Measurements from ENCODE around the gene OSGEP. TPM values are rescaled to one million over a fixed set of nuclear protein-coding genes. Genes with fewer than 3 reads are reported as not detected.

The OSGEP gene
- total RNA-seq, 4 donors from 2014 or later, result 58.3 to 112 (median 102) TPM

DNA sequence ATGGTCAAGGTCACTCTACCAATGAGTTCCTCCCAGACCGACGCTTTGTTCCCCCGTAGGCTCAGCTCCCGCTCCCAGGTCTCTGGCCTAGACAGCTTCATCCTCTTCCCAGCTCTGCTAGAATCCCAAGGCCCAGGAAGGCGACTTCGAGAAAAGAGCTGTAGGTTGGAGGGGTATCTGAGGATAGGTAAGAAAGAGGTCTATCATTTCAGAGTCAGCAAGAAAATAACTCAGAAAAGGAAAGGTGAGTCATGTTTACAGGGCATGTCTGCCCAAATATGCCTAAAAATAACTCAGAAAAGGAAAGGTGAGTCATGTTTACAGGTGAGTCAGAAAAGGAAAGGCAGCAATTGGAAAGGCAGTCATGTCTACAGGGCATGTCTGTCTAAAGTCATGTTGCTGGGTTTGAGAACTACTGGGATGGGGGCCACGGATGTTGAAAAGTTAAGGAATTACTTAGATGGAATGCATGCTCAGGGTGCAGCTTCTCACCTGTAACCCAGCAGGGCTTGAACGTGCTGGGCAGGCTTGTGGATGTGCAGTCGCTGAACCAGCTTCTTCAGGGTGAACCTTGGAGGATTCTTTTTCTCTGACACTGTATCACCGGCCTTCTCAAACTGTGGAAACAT is 53.5 kb downstream of the OSGEP start:
- TF ChIP-seq, protein P1, sequence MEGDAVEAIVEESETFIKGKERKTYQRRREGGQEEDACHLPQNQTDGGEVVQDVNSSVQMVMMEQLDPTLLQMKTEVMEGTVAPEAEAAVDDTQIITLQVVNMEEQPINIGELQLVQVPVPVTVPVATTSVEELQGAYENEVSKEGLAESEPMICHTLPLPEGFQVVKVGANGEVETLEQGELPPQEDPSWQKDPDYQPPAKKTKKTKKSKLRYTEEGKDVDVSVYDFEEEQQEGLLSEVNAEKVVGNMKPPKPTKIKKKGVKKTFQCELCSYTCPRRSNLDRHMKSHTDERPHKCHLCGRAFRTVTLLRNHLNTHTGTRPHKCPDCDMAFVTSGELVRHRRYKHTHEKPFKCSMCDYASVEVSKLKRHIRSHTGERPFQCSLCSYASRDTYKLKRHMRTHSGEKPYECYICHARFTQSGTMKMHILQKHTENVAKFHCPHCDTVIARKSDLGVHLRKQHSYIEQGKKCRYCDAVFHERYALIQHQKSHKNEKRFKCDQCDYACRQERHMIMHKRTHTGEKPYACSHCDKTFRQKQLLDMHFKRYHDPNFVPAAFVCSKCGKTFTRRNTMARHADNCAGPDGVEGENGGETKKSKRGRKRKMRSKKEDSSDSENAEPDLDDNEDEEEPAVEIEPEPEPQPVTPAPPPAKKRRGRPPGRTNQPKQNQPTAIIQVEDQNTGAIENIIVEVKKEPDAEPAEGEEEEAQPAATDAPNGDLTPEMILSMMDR (IDR thresholded peaks at IDR 0.05), result no peak
- TF ChIP-seq POLR2A (IDR thresholded peaks at IDR 0.05), result no peak
- Histone ChIP-seq H3K27me3 (no peaks in the 10 kb centered on the region), H3K4me3 (no peak overlapping the region), H3K9me3 (no peaks in the 10 kb centered on the region), H3K27ac (peak overlapping the region in 1 of 4 donors; percentile 13), H3K36me3 (peaks cover 0 to 98% (median 0%) of the 10 kb centered on the region in 3 donors), H3K4me1 (peaks cover 0 to 3% (median 0%) of the 10 kb centered on the region in 4 donors)
- DNase-seq, result no peak

GRCh38 chr14:20400589-20400964 is 54.0 kb downstream of the OSGEP start:
- peak overlapping the region in 1 of 4 donors; percentile 13 for H3K27ac ChIP-seq
- no peak for DNase-seq

DNA sequence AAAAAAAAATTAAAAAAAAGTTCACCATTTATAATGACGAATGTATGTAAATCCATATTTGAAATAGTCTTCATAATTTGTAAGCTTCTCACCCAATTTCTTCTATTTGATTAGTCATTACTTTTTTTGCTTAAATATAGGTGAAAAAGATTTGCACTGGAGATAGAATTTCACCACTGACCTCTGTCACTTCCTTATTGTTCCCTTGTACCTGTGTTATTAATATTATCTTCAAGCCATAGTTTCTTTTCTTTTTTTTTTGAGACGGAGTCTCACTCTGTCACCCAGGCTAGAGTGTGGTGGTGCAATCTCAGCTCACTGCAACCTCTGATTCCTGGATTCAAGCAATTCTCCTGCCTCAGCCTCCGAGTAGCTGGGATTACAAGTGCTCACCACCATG is 57.1 kb downstream of the OSGEP start:
- Histone ChIP-seq H3K27ac (no peak overlapping the region), H3K4me3 (no peak overlapping the region), H3K9me3 (no peaks in the 10 kb centered on the region), H3K4me1 (peaks cover 0 to 3% (median 0%) of the 10 kb centered on the region in 4 donors), H3K36me3 (peaks cover 0 to 97% (median 0%) of the 10 kb centered on the region in 3 donors), H3K27me3 (no peaks in the 10 kb centered on the region)
- no peak for DNase-seq
- TF ChIP-seq POLR2A (IDR thresholded peaks at IDR 0.05), result no peak
- TF ChIP-seq, protein P1 (IDR thresholded peaks at IDR 0.05), result no peak

More at GRCh38 chr14:20400589-20400964, 54.0 kb downstream of the OSGEP start:
- Histone ChIP-seq H3K36me3 (peaks cover 0 to 98% (median 0%) of the 10 kb centered on the region in 3 donors), H3K4me1 (peaks cover 0 to 3% (median 0%) of the 10 kb centered on the region in 4 donors), H3K9me3 (no peaks in the 10 kb centered on the region), H3K27me3 (no peaks in the 10 kb centered on the region), H3K4me3 (no peak overlapping the region)
- TF ChIP-seq, protein P1 (IDR thresholded peaks at IDR 0.05), result no peak
- TF ChIP-seq POLR2A (IDR thresholded peaks at IDR 0.05), result no peak

Small RNA genes within 50 kb of the gene (small RNA-seq; reads per million reads assigned to genes)
- gene RNA5SP382, result 0 to 0.41 reads per million in 2 donors

Other genes with a start within 250 kb of the OSGEP start
- gene OR11H6, start 231.1 kb downstream of the OSGEP start, total RNA-seq, result not detected
- gene OR11H7, start 225.8 kb downstream of the OSGEP start, total RNA-seq, result not detected
- gene OR11H4, start 215.5 kb downstream of the OSGEP start, total RNA-seq, result not detected
- gene TTC5, start 148.9 kb downstream of the OSGEP start, total RNA-seq, result 10 to 100 TPM in 3 of 4 donors, 1 to 10 TPM in 1; 9.1 to 13.2 (median 11.6) TPM
- 10 to 100 TPM; 21.5 to 52.0 (median 28.4) TPM for gene CCNB1IP1, start 121.5 kb downstream of the OSGEP start, total RNA-seq
- 10 to 100 TPM in 3 of 4 donors, 1 to 10 TPM in 1; 7.7 to 39.6 (median 14.2) TPM for gene PARP2, start 111.2 kb downstream of the OSGEP start, total RNA-seq
- gene TEP1, start 41.3 kb downstream of the OSGEP start, total RNA-seq, result 100 to 1,000 TPM in 2 of 4 donors, 10 to 100 TPM in 2; 91.6 to 138 (median 110) TPM
- under 1 TPM in 1 of 4 donors, not detected in 3; 0.13 TPM for gene KLHL33, start 18.6 kb downstream of the OSGEP start, total RNA-seq
- 100 to 1,000 TPM in 1 of 4 donors, 10 to 100 TPM in 3; 79.8 to 142 (median 92.0) TPM for gene APEX1, start 414 bp upstream of the OSGEP start, total RNA-seq
- 10 to 100 TPM; 22.3 to 60.9 (median 31.1) TPM for gene PIP4P1, start 6.6 kb upstream of the OSGEP start, total RNA-seq
- gene PNP, start 14.6 kb upstream of the OSGEP start, total RNA-seq, result 10 to 100 TPM; 51.4 to 70.1 (median 53.7) TPM
- not detected for gene RNASE10, start 50.7 kb upstream of the OSGEP start, total RNA-seq
- not detected for gene RNASE9, start 106.2 kb upstream of the OSGEP start, total RNA-seq
- not detected for gene RNASE11, start 133.2 kb upstream of the OSGEP start, total RNA-seq
- not detected for gene RNASE12, start 136.6 kb upstream of the OSGEP start, total RNA-seq
- gene OR6S1, start 186.9 kb upstream of the OSGEP start, total RNA-seq, result not detected
- 10 to 100 TPM in 3 of 4 donors, 1 to 10 TPM in 1; 5.8 to 51.7 (median 33.6) TPM for gene RNASE4, start 229.7 kb upstream of the OSGEP start, total RNA-seq
- gene ANG, start 234.0 kb upstream of the OSGEP start, total RNA-seq, result 10 to 100 TPM; 19.6 to 22.3 (median 20.0) TPM